Measurements from ENCODE around the gene RTF1. TPM values are rescaled to one million over a fixed set of nuclear protein-coding genes. Genes with fewer than 3 reads are reported as not detected.

The RTF1 gene
- total RNA-seq, 1 experiment from 2014 or later: 58.4 TPM

DNA sequence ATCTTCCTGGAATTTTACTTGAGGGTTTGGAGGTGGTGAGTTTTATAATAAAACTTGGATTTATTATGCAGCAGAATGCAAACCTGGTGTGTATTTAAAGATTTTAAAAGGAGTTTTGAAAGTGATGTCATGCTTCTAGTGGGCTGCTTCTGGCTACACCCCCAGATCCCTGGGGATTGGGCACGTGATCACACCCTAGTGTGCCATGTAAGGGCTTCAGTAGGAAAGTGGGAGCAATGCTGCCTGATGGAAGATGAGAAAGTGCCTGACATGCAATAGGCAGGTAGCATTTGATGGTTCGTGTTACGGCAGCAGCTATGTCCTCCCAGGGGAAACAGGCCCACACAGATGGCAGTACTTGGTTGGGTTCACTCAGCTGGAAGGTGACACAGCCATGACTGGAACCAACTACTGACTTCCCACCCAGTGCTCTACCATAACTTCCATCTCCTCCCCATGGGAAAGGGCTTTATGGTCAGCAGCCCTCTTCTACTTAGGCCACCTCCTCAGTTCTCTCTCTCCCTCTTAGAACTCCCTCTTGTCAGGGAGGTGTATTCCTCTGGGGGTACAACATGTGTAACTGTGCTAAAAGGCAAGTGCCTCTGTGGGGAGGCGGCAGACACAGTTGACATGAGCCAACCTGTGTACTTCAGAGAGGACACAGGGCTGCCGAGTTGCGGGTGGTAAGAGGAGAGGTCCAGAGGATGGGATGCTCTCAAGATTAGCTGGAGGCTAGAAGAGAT lies 82.4 kb downstream of the RTF1 start:
- no peak for DNase-seq (ENCODE audit: low spot score)
- in situ Hi-C loops (cut with HindIII; ENCODE audit: low sequenced_read_pairs): no loop called here

DNA sequence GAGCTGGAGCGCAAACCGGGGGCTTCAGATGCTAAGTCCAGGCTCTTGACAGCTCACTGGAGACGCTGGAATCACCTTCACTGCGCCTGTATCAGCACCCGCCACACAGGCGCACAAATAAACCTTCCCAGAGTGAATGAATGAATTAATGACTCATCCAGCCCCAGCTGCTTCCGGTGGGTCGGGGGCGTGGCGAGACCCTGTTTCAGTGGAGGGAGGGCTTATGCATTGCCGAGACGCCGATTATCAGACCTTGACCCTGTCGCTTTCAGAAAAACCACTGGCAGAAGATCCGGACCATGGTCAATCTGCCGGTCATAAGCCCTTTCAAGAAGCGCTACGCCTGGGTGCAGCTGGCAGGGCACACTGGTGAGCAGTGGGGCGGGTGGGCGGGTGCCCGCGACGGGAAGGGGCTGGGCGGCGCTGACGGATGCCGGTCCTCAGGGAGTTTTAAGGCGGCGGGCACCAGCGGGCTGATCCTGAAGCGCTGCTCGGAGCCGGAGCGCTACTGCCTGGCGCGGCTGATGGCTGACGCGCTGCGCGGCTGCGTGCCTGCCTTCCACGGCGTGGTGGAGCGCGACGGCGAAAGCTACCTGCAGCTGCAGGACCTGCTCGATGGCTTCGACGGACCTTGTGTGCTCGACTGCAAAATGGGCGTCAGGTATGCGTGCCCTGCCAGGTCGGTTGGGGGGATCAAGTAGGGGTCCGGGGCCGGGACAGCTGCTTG lies 84.5 kb downstream of the RTF1 start:
- in situ Hi-C loops (cut with HindIII; ENCODE audit: low sequenced_read_pairs): no loop called here
- DNase-seq (ENCODE audit: low spot score): no peak

DNA sequence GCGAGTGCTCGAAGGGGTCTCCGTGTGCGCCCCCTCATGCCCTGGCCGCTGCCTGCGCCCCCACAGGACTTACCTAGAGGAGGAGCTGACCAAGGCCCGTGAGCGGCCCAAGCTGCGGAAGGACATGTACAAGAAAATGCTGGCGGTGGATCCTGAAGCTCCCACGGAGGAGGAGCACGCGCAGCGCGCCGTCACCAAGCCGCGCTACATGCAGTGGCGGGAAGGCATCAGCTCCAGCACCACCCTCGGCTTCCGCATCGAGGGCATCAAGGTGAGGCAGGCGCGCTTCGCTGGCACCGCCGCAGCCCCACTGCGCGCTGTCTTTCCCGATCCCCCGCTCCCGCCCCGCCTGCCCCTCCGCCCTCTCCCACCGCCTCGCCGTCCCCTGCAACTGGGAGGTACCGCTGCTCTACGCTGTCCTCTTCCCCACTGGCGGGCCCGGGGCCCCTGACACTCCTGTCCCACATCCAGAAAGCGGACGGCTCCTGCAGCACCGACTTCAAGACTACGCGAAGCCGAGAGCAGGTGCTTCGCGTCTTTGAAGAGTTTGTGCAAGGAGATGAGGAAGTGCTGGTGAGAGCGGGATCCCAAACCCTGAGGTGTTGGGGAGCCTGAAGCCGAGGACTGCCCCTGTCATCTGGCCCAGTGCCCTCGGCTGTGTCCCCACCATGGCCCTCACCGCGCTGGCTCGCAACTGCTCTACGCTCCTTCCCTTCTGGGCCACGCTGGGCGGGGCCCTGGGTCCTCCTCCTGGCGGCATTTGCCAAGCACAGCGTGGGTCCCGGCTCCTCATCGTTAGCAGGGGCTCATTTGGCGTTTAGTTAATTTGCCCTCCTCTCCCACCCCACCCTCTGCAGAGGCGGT lies 85.3 kb downstream of the RTF1 start:
- in situ Hi-C loops (cut with HindIII; ENCODE audit: low sequenced_read_pairs): no loop called here
- no peak for DNase-seq (ENCODE audit: low spot score)

DNA sequence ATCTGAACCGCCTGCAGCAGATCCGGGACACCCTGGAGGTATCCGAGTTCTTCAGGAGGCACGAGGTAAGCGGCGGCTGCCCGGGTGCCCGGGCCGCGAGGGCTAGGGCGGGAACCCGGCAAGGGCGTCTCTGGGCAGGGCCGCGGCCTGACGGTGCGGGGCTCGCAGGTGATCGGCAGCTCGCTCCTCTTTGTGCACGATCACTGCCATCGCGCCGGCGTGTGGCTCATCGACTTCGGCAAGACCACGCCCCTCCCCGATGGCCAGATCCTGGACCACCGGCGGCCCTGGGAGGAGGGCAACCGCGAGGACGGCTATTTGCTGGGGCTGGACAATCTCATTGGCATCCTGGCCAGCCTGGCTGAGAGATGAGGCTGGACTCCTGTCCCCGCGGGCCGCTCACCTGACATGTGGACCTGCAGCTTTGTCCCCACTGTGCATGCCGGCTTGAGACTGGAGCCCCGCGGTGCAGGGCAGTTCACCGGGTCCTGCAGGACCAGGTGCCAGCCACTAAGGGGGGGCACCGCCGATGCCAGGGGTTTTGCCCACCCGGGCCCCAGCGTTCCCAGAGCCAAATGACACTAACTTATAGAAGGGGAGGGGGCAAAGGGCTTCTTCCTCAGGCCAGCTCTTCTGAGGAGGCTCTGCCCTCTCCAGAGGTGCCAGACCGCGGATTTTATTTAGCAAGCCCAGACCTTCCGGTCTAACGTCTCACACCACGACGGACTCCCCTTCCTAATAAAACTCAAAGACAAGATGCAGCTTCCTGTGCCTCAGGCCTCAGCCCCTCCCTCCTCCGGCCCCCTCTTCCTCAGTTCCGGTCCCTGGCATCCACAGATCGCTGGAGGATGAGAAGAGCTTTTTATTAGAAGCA lies 86.1 kb downstream of the RTF1 start:
- in situ Hi-C loops (cut with HindIII; ENCODE audit: low sequenced_read_pairs): no loop called here
- DNase-seq (ENCODE audit: low spot score): no peak

DNA sequence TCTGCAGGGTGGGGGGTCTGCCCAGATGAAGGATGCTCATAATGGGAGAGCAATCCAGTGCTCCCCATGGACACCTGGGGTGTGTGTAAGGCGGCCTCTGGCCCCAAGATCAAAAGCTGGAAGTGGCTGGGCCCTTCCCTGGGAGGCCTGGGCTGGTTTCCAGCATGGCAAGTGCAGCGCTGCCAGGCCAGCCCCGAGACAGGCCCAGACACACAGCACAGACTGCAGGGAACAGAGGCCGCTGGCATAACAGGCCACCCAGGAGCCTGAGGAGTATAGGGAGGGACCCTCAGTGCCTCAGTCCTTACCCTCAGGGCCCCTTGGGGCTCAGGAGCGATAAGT lies 86.7 kb downstream of the RTF1 start:
- DNase-seq (ENCODE audit: low spot score): peak; percentile 22
- in situ Hi-C loops (cut with HindIII; ENCODE audit: low sequenced_read_pairs): no loop called here

DNA sequence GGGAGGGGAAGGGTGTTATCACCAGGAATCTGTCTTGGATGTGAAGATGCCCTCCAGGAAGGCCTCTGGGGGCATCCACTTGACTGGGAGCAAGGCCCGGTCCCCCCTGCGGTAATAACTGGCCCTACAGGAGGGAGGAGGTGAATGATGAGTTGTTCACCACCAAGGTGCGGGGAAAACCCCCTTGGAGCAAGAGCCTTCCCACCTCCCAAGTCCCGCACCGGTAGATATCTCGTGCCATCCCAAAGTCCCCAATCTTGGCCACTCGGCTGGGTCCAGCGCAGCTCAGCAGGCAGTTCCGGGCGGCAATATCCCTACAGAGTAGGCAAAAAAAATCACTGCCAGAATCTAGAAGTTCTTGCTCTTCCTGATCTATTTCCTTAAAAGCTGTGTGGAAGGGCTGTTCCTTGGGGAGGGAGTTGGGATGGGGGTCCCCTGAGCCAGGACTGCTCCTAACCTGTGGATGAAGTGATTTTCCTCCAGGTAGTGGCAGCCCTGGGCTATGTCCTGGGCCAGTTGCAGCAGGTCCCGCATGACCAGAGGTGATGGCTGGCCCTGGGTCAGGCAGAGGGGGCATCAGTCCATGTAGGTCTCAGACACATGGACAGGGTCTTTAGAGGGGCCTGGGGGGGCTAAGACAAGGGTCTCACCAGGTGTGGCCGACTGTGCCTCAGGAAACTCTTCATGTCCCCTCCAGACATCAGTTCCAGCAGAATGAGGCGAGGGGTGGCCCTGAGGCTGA lies 88.0 kb downstream of the RTF1 start:
- in situ Hi-C loops (cut with HindIII; ENCODE audit: low sequenced_read_pairs): no loop called here
- no peak for DNase-seq (ENCODE audit: low spot score)

DNA sequence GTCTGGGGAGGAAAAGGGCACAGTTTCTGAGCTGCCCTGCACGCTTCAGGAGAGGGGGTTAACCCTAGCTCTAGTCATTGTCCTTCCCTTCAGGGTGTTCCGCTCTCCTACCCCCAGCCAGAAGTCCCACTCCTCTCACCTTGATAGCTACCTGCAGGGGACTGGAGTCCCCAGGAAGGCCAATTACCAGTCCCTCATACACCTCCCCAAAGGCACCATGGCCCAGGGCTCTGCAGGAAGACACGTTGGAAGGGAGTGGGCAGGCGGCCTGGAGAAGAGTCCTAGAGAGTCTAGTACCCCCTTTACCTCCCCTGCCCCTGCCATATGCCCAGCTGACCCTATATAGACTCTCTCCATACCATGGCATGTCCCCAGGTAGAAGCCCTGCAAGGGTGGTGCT lies 88.9 kb downstream of the RTF1 start:
- DNase-seq (ENCODE audit: low spot score): no peak
- in situ Hi-C loops (cut with HindIII; ENCODE audit: low sequenced_read_pairs): no loop called here

DNA sequence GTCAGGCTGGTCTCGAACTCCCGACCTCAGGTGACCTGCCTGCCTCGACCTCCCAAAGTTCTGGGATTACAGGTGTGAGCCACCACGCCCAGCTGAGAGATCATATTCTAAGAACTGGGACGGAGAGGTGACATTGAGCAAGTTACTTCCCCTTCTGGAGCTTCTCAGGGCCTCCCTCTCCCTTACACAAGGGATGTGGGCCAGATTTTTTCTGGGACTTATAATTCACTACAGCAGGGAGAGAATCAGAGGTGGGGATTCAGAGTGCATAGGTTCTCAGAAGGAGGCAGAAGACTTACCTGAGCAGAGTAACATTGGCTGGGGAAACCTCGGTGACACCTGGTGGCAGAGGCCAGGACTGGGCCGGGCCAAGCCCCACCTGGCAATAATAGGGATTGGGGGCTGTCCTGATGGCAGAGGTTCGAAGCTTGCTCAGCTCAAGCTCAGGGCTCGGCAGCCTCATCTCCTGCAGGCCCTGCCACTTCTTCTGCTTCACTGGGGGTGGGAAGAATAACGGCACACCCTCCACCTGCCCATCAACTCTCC lies 90.0 kb downstream of the RTF1 start:
- DNase-seq (ENCODE audit: low spot score): no peak
- in situ Hi-C loops (cut with HindIII; ENCODE audit: low sequenced_read_pairs): no loop called here

DNA sequence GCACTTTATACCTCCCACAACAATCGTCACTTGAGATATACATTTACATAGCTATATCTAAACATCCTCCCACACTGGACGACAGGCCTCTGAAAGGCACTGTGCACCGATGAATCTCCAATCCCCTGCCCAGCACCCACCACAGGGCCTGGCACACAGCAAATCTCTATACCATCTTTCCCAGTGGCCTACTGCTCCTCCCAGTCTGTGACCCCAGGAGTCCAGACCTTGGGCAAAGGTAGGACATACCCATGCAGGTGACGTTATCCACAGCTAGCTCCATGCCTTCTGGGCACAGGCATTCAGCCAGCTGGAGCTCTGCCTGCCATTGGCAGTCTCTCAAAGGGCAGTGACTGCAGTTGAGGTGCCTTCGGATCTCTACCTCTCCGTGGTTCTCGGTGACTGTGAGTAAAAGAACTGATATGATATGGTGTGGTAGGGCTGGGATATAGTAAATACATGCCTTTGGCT lies 91.0 kb downstream of the RTF1 start:
- peak; percentile 75 for DNase-seq (ENCODE audit: low spot score)
- in situ Hi-C loops (cut with HindIII; ENCODE audit: low sequenced_read_pairs): no loop called here

DNA sequence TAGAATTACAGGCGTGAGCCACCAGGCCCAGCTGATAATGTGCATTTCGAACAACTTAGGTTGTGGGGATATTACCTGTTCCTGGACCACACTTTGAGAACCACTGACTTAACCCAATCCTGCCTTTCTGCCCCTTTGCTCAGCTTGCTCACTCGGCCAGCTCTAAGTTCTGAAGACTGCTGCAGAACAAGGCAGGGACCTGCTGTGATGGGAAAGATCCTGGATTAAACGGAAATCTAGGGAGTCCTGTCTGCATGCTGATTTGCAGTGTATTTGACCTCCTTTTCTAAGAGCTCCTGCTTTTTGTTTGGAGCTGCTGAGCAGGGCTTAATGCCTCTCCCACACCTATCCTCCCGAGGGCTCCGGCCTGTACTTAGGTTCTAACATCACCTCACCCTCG lies 93.8 kb downstream of the RTF1 start:
- in situ Hi-C loops (cut with HindIII; ENCODE audit: low sequenced_read_pairs): no loop called here

DNA sequence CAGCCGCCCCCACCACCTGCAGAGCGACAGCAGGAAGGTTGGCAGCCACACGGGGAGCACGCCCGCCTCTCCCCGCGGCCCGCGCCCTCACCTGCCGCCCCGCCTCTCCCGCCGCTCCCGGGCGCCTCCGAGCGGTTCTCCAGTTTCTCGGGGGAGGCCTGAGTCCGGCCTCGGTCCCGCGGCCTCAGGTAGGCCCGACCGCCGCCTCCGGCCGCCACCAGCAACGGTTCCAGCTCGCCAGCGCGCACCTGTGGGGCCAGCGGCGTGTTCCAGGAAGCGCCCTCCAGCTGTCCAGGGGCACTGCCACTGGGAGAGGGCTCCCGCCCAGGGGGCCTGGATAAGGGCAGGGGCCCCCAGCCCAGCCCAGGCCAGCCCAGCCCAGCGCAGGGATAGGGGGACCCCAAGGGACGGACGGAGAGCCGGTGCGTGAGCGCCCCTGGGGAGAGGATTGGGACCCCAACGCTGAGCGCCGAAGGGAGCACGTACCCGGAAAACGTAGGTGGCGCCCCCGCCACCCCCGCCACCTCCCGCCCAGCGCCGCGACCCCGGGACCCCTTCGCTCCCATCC lies 94.5 kb downstream of the RTF1 start:
- in situ Hi-C loops (cut with HindIII; ENCODE audit: low sequenced_read_pairs): no loop called here
- no peak for DNase-seq (ENCODE audit: low spot score)

More for the DNA sequence above, 93.8 kb downstream of the RTF1 start:
- peak; percentile 30 for DNase-seq (ENCODE audit: low spot score)

DNA sequence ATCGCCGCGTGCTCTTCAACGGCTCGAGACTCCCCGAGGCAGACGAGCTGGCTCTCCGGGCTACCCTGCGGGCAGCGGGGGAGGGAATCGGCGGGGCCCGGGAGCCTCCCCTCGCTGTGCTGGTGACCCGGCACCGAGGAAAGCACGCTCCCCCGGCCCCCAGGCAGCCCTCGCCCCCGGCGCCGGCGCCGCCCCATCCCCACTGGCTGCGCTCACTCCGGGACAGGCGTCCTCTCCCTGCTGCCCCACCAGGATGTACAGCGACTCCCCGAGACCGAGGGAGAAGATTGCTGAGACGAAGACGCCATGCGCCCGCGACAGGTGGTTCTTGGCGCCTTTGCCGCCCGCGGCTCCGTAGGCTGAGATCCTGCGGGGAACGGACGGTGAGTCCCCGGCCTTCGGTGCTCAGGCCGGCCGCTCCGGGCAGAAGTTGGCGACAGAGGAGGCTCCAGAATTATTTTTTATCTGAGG lies 95.0 kb downstream of the RTF1 start:
- in situ Hi-C loops (cut with HindIII; ENCODE audit: low sequenced_read_pairs): no loop called here
- no peak for DNase-seq (ENCODE audit: low spot score)

DNA sequence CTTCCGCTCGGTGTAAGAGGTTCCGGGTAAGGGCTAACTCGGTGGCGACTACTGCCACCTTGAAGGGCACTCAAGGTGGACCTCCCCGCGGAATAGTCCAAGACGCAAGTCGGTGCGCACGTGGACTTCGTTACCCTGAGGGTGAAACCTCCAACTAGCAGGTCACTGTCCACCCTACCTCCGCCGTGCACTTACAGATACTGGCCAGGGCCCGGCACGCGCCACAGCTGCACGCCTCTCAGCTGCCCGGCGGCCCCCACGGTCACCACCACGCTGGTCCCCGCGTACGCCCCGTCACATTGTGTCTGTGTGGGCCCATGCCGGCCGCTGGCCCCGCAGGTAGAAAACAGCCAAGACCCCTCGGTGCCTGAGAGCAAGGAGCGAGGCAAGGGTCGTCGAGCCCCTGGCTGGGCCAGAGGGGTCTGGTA lies 95.6 kb downstream of the RTF1 start:
- no peak for DNase-seq (ENCODE audit: low spot score)

DNA sequence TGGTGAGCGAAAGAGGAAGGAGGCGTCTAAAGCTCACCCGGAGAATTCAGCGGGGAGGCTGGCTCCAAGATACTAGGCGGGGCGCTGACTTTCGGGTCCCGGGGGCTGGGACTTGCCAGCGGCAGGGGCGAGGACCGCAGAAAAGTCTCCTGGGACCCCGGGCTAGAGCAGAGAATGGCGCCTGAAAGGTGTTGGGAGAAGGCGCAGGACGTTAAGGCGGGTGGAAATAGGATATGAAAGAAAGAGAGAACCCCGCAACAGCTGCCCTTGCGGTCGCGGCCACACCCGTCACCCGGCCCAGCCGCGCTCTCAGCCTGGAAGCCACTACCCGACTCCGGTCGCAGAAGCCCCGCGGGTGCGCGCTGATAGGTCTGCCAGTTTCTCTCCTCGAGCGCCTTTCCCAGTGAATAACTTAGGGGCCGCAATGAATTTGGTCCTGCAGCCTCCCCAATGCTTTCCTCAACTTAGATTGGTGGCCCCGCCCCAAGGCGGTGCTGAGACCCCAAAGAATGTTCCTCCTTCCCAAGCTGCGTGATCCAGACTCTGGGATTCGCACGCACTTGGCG lies 96.1 kb downstream of the RTF1 start:
- in situ Hi-C loops (cut with HindIII; ENCODE audit: low sequenced_read_pairs): no loop called here
- DNase-seq (ENCODE audit: low spot score): no peak

More for the DNA sequence above, 95.6 kb downstream of the RTF1 start:
- in situ Hi-C loops (cut with HindIII; ENCODE audit: low sequenced_read_pairs): no loop called here

DNA sequence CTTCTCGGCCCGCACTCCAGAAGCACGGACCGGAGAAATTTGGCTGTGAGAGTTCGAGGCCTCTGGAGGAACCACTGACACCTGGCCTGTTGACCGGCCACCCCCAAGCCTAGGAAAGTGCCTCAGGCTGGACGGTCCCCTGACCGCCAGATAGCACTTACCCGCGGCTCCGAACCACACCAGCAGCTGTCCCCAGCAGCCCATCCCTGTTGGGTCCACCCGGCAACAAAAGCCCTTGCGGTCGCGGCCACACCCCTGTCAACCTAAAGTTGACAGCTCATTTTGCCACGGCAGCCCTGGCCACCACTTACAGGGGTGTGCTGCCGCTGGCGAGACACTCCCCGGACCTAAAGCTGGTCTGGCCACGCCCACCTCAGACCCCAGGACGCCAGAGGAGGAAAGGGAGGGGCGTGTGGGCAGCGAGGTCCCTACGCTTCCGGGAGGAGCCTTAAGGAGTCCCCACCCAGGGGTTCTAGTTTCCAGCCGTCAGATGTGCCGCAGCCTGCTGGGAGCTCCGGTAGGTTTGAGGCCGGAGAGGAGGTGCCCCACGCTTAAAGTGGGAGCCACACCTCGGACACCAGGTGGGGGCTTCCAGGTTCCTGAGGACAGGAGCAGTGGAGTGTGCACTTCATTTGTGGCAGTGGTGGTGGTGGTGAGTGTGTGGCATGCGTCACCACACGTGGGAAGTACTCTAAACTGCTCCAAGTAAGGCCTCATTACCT lies 96.8 kb downstream of the RTF1 start, which contains the start of gene LTK:
Gene LTK (minus strand): TSS at position 322 of the 722 bp plus-strand sequence. CDS start 118 bp downstream, at position 204.
- in situ Hi-C loops (cut with HindIII; ENCODE audit: low sequenced_read_pairs): no loop called here
- no peak for DNase-seq (ENCODE audit: low spot score)

DNA sequence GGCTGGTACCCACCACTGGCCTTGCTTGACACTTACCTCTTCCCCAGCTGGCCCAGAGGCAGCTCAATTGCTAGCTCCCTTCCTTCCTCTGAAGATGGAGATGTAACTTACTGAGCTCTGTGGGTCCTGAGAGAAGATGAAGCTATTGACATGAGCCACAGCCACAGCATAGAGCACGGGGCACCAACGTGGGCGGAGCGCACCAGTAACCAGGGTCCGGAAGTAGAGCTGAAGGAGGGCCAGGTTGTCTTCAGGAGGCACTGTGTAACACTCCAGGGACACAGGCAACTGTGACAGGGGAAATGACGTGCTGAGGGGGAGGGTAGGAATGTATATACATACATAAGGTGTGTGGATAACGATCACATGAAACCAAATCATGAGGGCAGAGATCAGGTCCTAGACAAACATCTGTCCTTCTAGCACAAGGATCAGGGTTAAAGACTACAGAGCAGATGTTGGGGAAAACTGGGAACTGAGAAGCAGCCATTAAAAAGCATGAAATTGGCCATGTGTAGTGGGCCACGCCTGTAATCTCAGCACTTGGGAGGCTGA lies 101.1 kb downstream of the RTF1 start:
- in situ Hi-C loops (cut with HindIII; ENCODE audit: low sequenced_read_pairs): no loop called here

More for the DNA sequence above, 101.1 kb downstream of the RTF1 start:
- DNase-seq (ENCODE audit: low spot score): no peak
